CD8-positive, alpha-beta memory T cell (primary cell): ENCODE measurements around the gene GRIN2C. TPM values are rescaled to one million over a fixed set of nuclear protein-coding genes. Genes with fewer than 3 reads are reported as not detected.

Experiments used
- CTCF ChIA-PET: fragments of 350-600 bp; sonication (Branson Sonifier 250); formaldehyde crosslinking; loops from one replicate; lab custom pipeline; 2021; ENCODE audit warnings: antibody characterized with exemption; lab: Charles Lee
- POLR2A ChIA-PET: fragments of 350-600 bp; sonication (Branson Sonifier 250); formaldehyde crosslinking; loops from one replicate; lab custom pipeline; 2021; ENCODE audit warnings: antibody characterized with exemption; lab: Charles Lee
- DNase-seq, 5 donors: peaks; one replicate each; pipeline versions ENCODE4 v3.0.0 to v3.0.0-alpha.2; 2020 to 2022; ENCODE audit warnings: mixed read lengths in 1 of 5
- H3K27ac ChIP-seq: one replicate; pipeline ENCODE4 v1.7.0; 2013; ENCODE audit warnings: low read depth, mild to moderate bottlenecking, low read length, moderate library complexity
- H3K27me3 ChIP-seq: 2 replicates; pipeline ENCODE4 v1.7.0; 2013; ENCODE audit warnings: low read length, mild to moderate bottlenecking; ENCODE audit not compliant: insufficient read depth, poor library complexity, severe bottlenecking
- H3K36me3 ChIP-seq: 2 replicates; pipeline ENCODE4 v1.7.0; 2013; ENCODE audit warnings: mild to moderate bottlenecking, low read length, moderate library complexity; ENCODE audit not compliant: insufficient read depth
- H3K4me1 ChIP-seq: 2 replicates; pipeline ENCODE4 v1.7.0; 2013; ENCODE audit warnings: mild to moderate bottlenecking, low read length, moderate library complexity; ENCODE audit not compliant: insufficient read depth
- H3K4me3 ChIP-seq: 2 replicates; pipeline ENCODE4 v1.7.0; 2013; ENCODE audit warnings: mild to moderate bottlenecking, low read length
- H3K9me3 ChIP-seq: 2 replicates; pipeline ENCODE4 v1.7.0; 2013; ENCODE audit warnings: mild to moderate bottlenecking, low read length
- H3K27ac Mint-ChIP-seq, 8 donors: one replicate each; pipeline ENCODE4 v1.8.0; 2020 to 2021; ENCODE audit warnings: mixed read lengths in 8 of 8, mild to moderate bottlenecking in 6 of 8, inconsistent platforms in 3 of 8, moderate library complexity in 3 of 8
- H3K27me3 Mint-ChIP-seq, 2 donors: one replicate each; pipeline ENCODE4 v1.8.0; 2020 to 2021; ENCODE audit warnings: mixed read lengths in 2 of 2, mild to moderate bottlenecking in 1 of 2, moderate library complexity in 1 of 2
- H3K36me3 Mint-ChIP-seq, 3 donors: one replicate each; pipeline ENCODE4 v1.8.0; 2020 to 2021; ENCODE audit warnings: mixed read lengths in 3 of 3, inconsistent platforms in 1 of 3, mild to moderate bottlenecking in 1 of 3
- H3K4me1 Mint-ChIP-seq, 3 donors: one replicate each; pipeline ENCODE4 v1.8.0; 2020 to 2021; ENCODE audit warnings: mixed read lengths in 3 of 3, inconsistent platforms in 1 of 3, mild to moderate bottlenecking in 1 of 3
- H3K4me3 Mint-ChIP-seq, 7 donors: one replicate each; pipeline ENCODE4 v1.8.0; 2020 to 2021; ENCODE audit warnings: mixed read lengths in 7 of 7, mild to moderate bottlenecking in 6 of 7, moderate library complexity in 4 of 7, inconsistent platforms in 2 of 7
- H3K9me3 Mint-ChIP-seq, 5 donors: one replicate each; pipeline ENCODE4 v1.8.0; 2020 to 2022; ENCODE audit warnings: mixed read lengths in 5 of 5, mild to moderate bottlenecking in 3 of 5, moderate library complexity in 2 of 5, inconsistent platforms in 1 of 5
- polyA plus RNA-seq: library from polyadenylated mRNA; unstranded; fragments of 300-500 nt; fragmentation: Illumina TruSeq; gene quantifications from one replicate; pipeline ENCODE4 v1.2.3, GENCODE V29; 2021
- total RNA-seq, 2 experiments: library from RNA; stranded (reverse); gene quantifications; one replicate each; pipeline ENCODE4 v1.2.3, GENCODE V29; 2021

Gene GRIN2C
- total and polyA plus RNA-seq, 3 experiments from 2014 or later, result not detected

- Histone ChIP-seq H3K27ac (no peak overlapping the region), H3K4me3 (no peak overlapping the region), H3K27me3 (no peaks in the 10 kb centered on the region), H3K36me3 (no peaks in the 10 kb centered on the region), H3K4me1 (no peaks in the 10 kb centered on the region), H3K9me3 (no peaks in the 10 kb centered on the region)
- Mint-ChIP-seq H3K4me3 (no peak overlapping the region), H3K27me3 (peaks cover 0 to 1% of the 10 kb centered on the region in 2 donors), H3K27ac (no peak overlapping the region), H3K4me1 (no peaks in the 10 kb centered on the region), H3K36me3 (peaks cover 0 to 76% (median 16%) of the 10 kb centered on the region in 3 donors), H3K9me3 (no peaks in the 10 kb centered on the region)
- ChIA-PET CTCF (interaction anchor here (1.1 to 4.2 kb wide), 3 partner anchors 17 to 149 kb away, joined by 3 to 15 read pairs (median 7); no protein-coding TSS in a partner anchor), POLR2A (no interaction called here)
- no peak for DNase-seq
Observed at GRCh38 chr17:74808714-74809430, 50.8 kb downstream of the GRIN2C start.

GRCh38 chr17:74807925-74808324 lies 51.8 kb downstream of the GRIN2C start:
- no peak for DNase-seq
- Histone ChIP-seq H3K27me3 (no peaks in the 10 kb centered on the region), H3K27ac (no peak overlapping the region), H3K4me3 (no peak overlapping the region), H3K36me3 (peaks cover 2% of the 10 kb centered on the region), H3K9me3 (no peaks in the 10 kb centered on the region), H3K4me1 (no peaks in the 10 kb centered on the region)
- Mint-ChIP-seq H3K27me3 (no peaks in the 10 kb centered on the region), H3K9me3 (no peaks in the 10 kb centered on the region), H3K4me1 (no peaks in the 10 kb centered on the region), H3K4me3 (no peak overlapping the region), H3K27ac (no peak overlapping the region), H3K36me3 (peaks cover 0 to 74% (median 16%) of the 10 kb centered on the region in 3 donors)
- ChIA-PET CTCF (interaction anchor here (4.2 kb wide), 1 partner anchor 16 kb away, joined by 15 read pairs; no protein-coding TSS in a partner anchor), POLR2A (no interaction called here)

GRCh38 chr17:74807441-74807840 lies 52.2 kb downstream of the GRIN2C start:
- Histone ChIP-seq H3K27ac (no peak overlapping the region), H3K36me3 (peaks cover 5% of the 10 kb centered on the region), H3K4me1 (no peaks in the 10 kb centered on the region), H3K27me3 (no peaks in the 10 kb centered on the region), H3K9me3 (no peaks in the 10 kb centered on the region), H3K4me3 (no peak overlapping the region)
- DNase-seq, result no peak
- Mint-ChIP-seq H3K4me1 (no peaks in the 10 kb centered on the region), H3K27ac (no peak overlapping the region), H3K9me3 (no peaks in the 10 kb centered on the region), H3K27me3 (no peaks in the 10 kb centered on the region), H3K4me3 (no peak overlapping the region), H3K36me3 (peaks cover 0 to 72% (median 13%) of the 10 kb centered on the region in 3 donors)
- CTCF ChIA-PET, result interaction anchor here (4.2 kb wide), 1 partner anchor 16 kb away, joined by 15 read pairs; no protein-coding TSS in a partner anchor
- POLR2A ChIA-PET, result no interaction called here

GRCh38 chr17:74806334-74806733 lies 53.4 kb downstream of the GRIN2C start:
- no peak overlapping the region for H3K27ac ChIP-seq
- DNase-seq, result no peak
- Mint-ChIP-seq H3K9me3 (no peaks in the 10 kb centered on the region), H3K4me1 (no peaks in the 10 kb centered on the region), H3K27ac (no peak overlapping the region), H3K4me3 (no peak overlapping the region), H3K27me3 (no peaks in the 10 kb centered on the region), H3K36me3 (peaks cover 7 to 77% (median 13%) of the 10 kb centered on the region in 3 donors)
- POLR2A ChIA-PET, result no interaction called here
- CTCF ChIA-PET, result interaction anchor here (4.2 kb wide), 1 partner anchor 15 kb away, joined by 15 read pairs; no protein-coding TSS in a partner anchor
- no peak overlapping the region for H3K4me3 ChIP-seq
- no peaks in the 10 kb centered on the region for H3K4me1 ChIP-seq
- no peaks in the 10 kb centered on the region for H3K9me3 ChIP-seq
- H3K36me3 ChIP-seq, result peaks cover 5% of the 10 kb centered on the region
- no peaks in the 10 kb centered on the region for H3K27me3 ChIP-seq

- H3K4me3 ChIP-seq, result no peak overlapping the region
- peaks cover 5% of the 10 kb centered on the region for H3K36me3 ChIP-seq
- H3K27ac Mint-ChIP-seq, result no peak overlapping the region
- H3K27me3 Mint-ChIP-seq, result no peaks in the 10 kb centered on the region
- H3K4me1 Mint-ChIP-seq, result no peaks in the 10 kb centered on the region
- H3K4me1 ChIP-seq, result no peaks in the 10 kb centered on the region
- ChIA-PET CTCF (interaction anchor here (0.9 to 4.2 kb wide), 2 partner anchors 14 to 148 kb away, joined by 3 to 15 read pairs; no protein-coding TSS in a partner anchor), POLR2A (no interaction called here)
- peaks cover 7 to 78% (median 10%) of the 10 kb centered on the region in 3 donors for H3K36me3 Mint-ChIP-seq
- DNase-seq, result no peak
- no peak overlapping the region for H3K27ac ChIP-seq
- H3K9me3 ChIP-seq, result no peaks in the 10 kb centered on the region
- no peak overlapping the region for H3K4me3 Mint-ChIP-seq
- no peaks in the 10 kb centered on the region for H3K9me3 Mint-ChIP-seq
- H3K27me3 ChIP-seq, result no peaks in the 10 kb centered on the region
Observed at GRCh38 chr17:74805591-74805991, 54.1 kb downstream of the GRIN2C start.

GRCh38 chr17:74804683-74805082 lies 55.0 kb downstream of the GRIN2C start:
- no peak for DNase-seq
- ChIA-PET CTCF (interaction anchor here (0.9 to 4.2 kb wide), 2 partner anchors 13 to 147 kb away, joined by 3 to 15 read pairs; no protein-coding TSS in a partner anchor), POLR2A (no interaction called here)
- Mint-ChIP-seq H3K27me3 (no peaks in the 10 kb centered on the region), H3K36me3 (peaks cover 7 to 78% (median 10%) of the 10 kb centered on the region in 3 donors), H3K4me1 (no peaks in the 10 kb centered on the region), H3K4me3 (no peak overlapping the region), H3K27ac (no peak overlapping the region), H3K9me3 (no peaks in the 10 kb centered on the region)
- Histone ChIP-seq H3K27me3 (no peaks in the 10 kb centered on the region), H3K36me3 (peaks cover 5% of the 10 kb centered on the region), H3K9me3 (no peaks in the 10 kb centered on the region), H3K27ac (no peak overlapping the region), H3K4me3 (no peak overlapping the region), H3K4me1 (no peaks in the 10 kb centered on the region)

GRCh38 chr17:74803971-74804370 lies 55.7 kb downstream of the GRIN2C start:
- ChIA-PET POLR2A (no interaction called here), CTCF (no interaction called here)
- Histone ChIP-seq H3K4me3 (no peak overlapping the region), H3K36me3 (peaks cover 5% of the 10 kb centered on the region), H3K27ac (no peak overlapping the region), H3K9me3 (no peaks in the 10 kb centered on the region), H3K27me3 (no peaks in the 10 kb centered on the region), H3K4me1 (no peaks in the 10 kb centered on the region)
- Mint-ChIP-seq H3K36me3 (peaks cover 7 to 81% (median 11%) of the 10 kb centered on the region in 3 donors), H3K27me3 (no peaks in the 10 kb centered on the region), H3K4me1 (no peaks in the 10 kb centered on the region), H3K4me3 (no peak overlapping the region), H3K9me3 (no peaks in the 10 kb centered on the region), H3K27ac (no peak overlapping the region)
- no peak for DNase-seq

GRCh38 chr17:74803388-74803930 lies 56.2 kb downstream of the GRIN2C start:
- Histone ChIP-seq H3K4me3 (no peak overlapping the region), H3K9me3 (no peaks in the 10 kb centered on the region), H3K27me3 (no peaks in the 10 kb centered on the region), H3K27ac (no peak overlapping the region), H3K4me1 (no peaks in the 10 kb centered on the region), H3K36me3 (peaks cover 5% of the 10 kb centered on the region)
- Mint-ChIP-seq H3K4me3 (no peak overlapping the region), H3K36me3 (peaks cover 7 to 83% (median 15%) of the 10 kb centered on the region in 3 donors), H3K9me3 (no peaks in the 10 kb centered on the region), H3K27ac (no peak overlapping the region), H3K4me1 (no peaks in the 10 kb centered on the region), H3K27me3 (no peaks in the 10 kb centered on the region)
- POLR2A ChIA-PET, result no interaction called here
- CTCF ChIA-PET, result no interaction called here
- no peak for DNase-seq
